ENCODE data around the gene IMMP1L. TPM values are rescaled to one million over a fixed set of nuclear protein-coding genes. Genes with fewer than 3 reads are reported as not detected.
"Not testable (repeated sequence)": the region's sequence is repeated elsewhere in the genome, so short reads cannot be mapped to it uniquely, and the experiment has no call there.

IMMP1L gene
- total RNA-seq, 1 donor from 2014 or later: 17.7 TPM

DNA sequence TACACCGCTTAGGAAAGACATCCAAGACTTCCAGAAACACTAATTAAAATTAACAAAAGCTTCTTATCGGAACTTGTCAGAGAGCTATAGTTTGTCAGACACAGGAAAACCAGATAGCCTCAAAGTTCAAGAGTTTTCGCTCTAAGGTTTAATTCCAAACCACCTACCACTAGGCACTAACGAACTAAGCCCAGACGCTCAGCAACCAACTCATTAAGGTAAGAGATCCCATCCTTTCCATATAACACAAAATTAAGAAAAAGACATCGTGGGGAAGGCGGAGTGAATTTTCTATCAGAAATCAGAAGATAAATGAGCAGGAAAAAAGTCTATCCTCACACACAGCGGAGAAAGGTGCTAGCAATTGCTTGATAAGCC, 382 bp downstream of the IMMP1L start:
- peak overlapping the region; percentile 84 to 99 (median 96) for H3K9ac ChIP-seq (ENCODE audit: low read depth in 1 of 3, low read length in 3 of 3)
- H3K27me3 ChIP-seq (ENCODE audit: control insufficient read depth in 3 of 3, insufficient read depth in 3 of 3, low read length in 3 of 3): no peaks in the 10 kb centered on the region
- H3K4me3 ChIP-seq (ENCODE audit: low read length in 3 of 3): peak overlapping the region; percentile 90 to 99 (median 96)
- H3K9me3 ChIP-seq (ENCODE audit: control insufficient read depth in 3 of 3, low read length in 3 of 3): no peaks in the 10 kb centered on the region
- peaks cover 0 to 9% (median 0%) of the 10 kb centered on the region in 3 donors for H3K4me1 ChIP-seq (ENCODE audit: control insufficient read depth in 3 of 3, insufficient read depth in 3 of 3, low read length in 3 of 3)
- no peaks in the 10 kb centered on the region for H3K36me3 ChIP-seq (ENCODE audit: control insufficient read depth in 3 of 3, insufficient read depth in 3 of 3, low read length in 3 of 3)
- H3K27ac ChIP-seq (ENCODE audit: low read depth, low read length): peak overlapping the region; percentile 68

DNA sequence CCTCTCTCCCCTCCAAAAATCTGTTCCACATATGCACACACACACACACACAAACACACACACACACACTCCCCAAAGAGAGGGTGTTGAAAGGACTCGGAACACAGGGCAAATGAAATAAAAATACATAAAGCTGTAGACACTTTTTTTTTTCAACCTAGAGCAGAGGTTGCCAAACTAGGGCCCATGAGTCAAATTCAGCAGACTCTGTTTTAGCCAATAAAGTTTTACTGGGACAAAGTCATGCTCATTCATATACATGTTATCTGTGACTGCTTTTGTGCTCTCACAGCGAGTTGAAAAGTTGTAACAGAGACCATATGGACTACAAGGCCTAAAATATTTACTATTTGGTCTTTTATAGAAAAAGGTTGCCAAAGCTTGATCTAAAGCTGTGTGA, 8.9 kb downstream of the IMMP1L start:
- Histone ChIP-seq H3K4me1 (ENCODE audit: control insufficient read depth in 3 of 3, insufficient read depth in 3 of 3, low read length in 3 of 3) (no peaks in the 10 kb centered on the region), H3K36me3 (ENCODE audit: control insufficient read depth in 3 of 3, insufficient read depth in 3 of 3, low read length in 3 of 3) (no peaks in the 10 kb centered on the region), H3K9me3 (ENCODE audit: control insufficient read depth in 3 of 3, low read length in 3 of 3) (no peaks in the 10 kb centered on the region), H3K27ac (ENCODE audit: low read depth, low read length) (no peak overlapping the region), H3K9ac (ENCODE audit: low read depth in 1 of 3, low read length in 3 of 3) (no peak overlapping the region), H3K4me3 (ENCODE audit: low read length in 3 of 3) (no peak overlapping the region), H3K27me3 (ENCODE audit: control insufficient read depth in 3 of 3, insufficient read depth in 3 of 3, low read length in 3 of 3) (no peaks in the 10 kb centered on the region)

DNA sequence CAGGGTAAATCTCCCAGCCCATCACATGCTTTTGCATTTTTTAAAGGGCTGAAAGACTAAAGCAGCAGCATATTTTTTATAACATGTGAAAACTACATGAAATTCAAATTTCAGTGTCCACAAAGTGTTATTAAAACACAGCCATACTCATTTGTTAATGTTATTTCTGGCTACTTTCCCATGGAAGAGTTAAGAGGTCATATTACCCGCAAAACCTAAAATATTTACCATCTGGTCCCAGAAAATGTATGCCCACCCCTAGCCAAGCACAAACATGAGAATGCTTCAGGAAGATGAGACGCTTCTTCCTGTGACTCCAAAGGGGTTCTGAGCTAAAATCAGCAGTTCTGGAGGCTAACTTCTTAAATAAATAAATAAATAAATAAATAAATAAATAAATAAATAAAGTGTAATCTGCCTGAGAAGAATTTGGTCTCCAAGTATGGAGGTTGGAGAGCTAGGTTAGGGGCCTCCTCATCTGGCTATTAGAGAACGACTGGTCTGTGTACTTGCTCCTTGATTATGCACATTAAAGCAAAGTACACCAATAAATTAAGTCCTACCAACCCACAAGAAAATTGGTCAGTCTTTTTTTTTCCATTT, 9.7 kb downstream of the IMMP1L start:
- H3K36me3 ChIP-seq (ENCODE audit: control insufficient read depth in 3 of 3, insufficient read depth in 3 of 3, low read length in 3 of 3): no peaks in the 10 kb centered on the region
- no peaks in the 10 kb centered on the region for H3K27me3 ChIP-seq (ENCODE audit: control insufficient read depth in 3 of 3, insufficient read depth in 3 of 3, low read length in 3 of 3)
- H3K9me3 ChIP-seq (ENCODE audit: control insufficient read depth in 3 of 3, low read length in 3 of 3): no peaks in the 10 kb centered on the region
- no peaks in the 10 kb centered on the region for H3K4me1 ChIP-seq (ENCODE audit: control insufficient read depth in 3 of 3, insufficient read depth in 3 of 3, low read length in 3 of 3)
- H3K9ac ChIP-seq (ENCODE audit: low read depth in 1 of 3, low read length in 3 of 3): no peak overlapping the region
- no peak overlapping the region for H3K27ac ChIP-seq (ENCODE audit: low read depth, low read length)
- no peak overlapping the region for H3K4me3 ChIP-seq (ENCODE audit: low read length in 3 of 3)

DNA sequence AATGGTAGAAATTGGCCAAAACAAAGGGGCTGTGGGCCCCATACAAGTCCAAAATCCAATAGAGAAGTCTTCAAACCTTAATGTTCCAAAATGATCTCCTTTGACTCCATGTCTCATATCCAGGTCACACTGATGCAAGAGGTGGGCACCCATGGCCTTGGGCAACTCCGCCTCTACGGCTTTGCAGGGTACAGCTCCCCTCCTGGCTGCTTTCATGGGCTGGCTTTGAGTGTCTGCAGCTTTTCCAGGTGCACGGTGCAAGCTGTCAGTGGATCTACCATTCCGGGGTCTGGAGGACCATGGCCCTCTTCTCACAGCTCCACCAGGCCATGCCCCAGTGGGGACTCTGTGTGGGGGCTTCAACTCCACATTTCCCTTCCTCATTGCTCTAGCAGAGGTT, 15.7 kb downstream of the IMMP1L start:
- not testable (repeated sequence) for H3K9ac ChIP-seq (ENCODE audit: low read depth in 1 of 3, low read length in 3 of 3); H3K36me3 ChIP-seq (ENCODE audit: control insufficient read depth in 3 of 3, insufficient read depth in 3 of 3, low read length in 3 of 3); H3K4me3 ChIP-seq (ENCODE audit: low read length in 3 of 3)

GRCh38 chr11:31493235-31493634, 16.2 kb downstream of the IMMP1L start:
- no peaks in the 10 kb centered on the region for H3K9me3 ChIP-seq (ENCODE audit: control insufficient read depth in 3 of 3, low read length in 3 of 3)
- no peaks in the 10 kb centered on the region for H3K4me1 ChIP-seq (ENCODE audit: control insufficient read depth in 3 of 3, insufficient read depth in 3 of 3, low read length in 3 of 3)
- no peak overlapping the region for H3K9ac ChIP-seq (ENCODE audit: low read depth in 1 of 3, low read length in 3 of 3)
- no peak overlapping the region for H3K4me3 ChIP-seq (ENCODE audit: low read length in 3 of 3)
- H3K27ac ChIP-seq (ENCODE audit: low read depth, low read length): no peak overlapping the region
- H3K27me3 ChIP-seq (ENCODE audit: control insufficient read depth in 3 of 3, insufficient read depth in 3 of 3, low read length in 3 of 3): no peaks in the 10 kb centered on the region
- H3K36me3 ChIP-seq (ENCODE audit: control insufficient read depth in 3 of 3, insufficient read depth in 3 of 3, low read length in 3 of 3): no peaks in the 10 kb centered on the region

More for the DNA sequence above, 15.7 kb downstream of the IMMP1L start:
- not testable (repeated sequence) for H3K4me1 ChIP-seq (ENCODE audit: control insufficient read depth in 3 of 3, insufficient read depth in 3 of 3, low read length in 3 of 3); H3K27ac ChIP-seq (ENCODE audit: low read depth, low read length); H3K9me3 ChIP-seq (ENCODE audit: control insufficient read depth in 3 of 3, low read length in 3 of 3); H3K27me3 ChIP-seq (ENCODE audit: control insufficient read depth in 3 of 3, insufficient read depth in 3 of 3, low read length in 3 of 3)

DNA sequence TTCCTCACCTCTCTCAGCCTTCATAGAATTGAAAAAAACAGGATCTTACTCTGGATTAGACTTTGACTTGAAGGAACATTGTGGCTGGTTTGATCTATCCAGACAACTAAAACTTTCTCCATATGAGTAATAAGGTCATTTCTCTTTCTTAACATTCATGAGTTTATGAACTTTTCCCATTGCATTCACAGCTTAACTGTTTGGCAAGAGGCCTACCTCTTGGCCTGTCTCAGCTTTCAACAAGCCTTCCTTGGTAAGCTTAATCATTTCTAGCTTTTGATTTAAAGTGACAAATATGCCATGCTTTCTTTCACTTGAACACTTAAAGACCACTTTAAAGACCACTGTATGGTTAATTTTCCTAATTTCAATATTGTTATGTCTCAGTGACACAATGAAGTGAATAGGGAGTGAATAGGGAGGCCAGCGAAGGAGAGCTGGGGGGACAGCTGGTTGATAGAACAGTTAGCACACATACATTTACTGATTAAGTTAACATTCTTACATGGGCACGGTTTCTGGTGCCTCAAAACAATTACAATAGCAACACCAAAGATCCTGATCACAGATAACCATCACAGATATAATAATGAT, 17.0 kb downstream of the IMMP1L start:
- no peaks in the 10 kb centered on the region for H3K4me1 ChIP-seq (ENCODE audit: control insufficient read depth in 3 of 3, insufficient read depth in 3 of 3, low read length in 3 of 3)
- H3K4me3 ChIP-seq (ENCODE audit: low read length in 3 of 3): no peak overlapping the region
- H3K27me3 ChIP-seq (ENCODE audit: control insufficient read depth in 3 of 3, insufficient read depth in 3 of 3, low read length in 3 of 3): no peaks in the 10 kb centered on the region

GRCh38 chr11:31487848-31488247, 21.6 kb downstream of the IMMP1L start:
- Histone ChIP-seq H3K36me3 (ENCODE audit: control insufficient read depth in 3 of 3, insufficient read depth in 3 of 3, low read length in 3 of 3) (no peaks in the 10 kb centered on the region), H3K4me3 (ENCODE audit: low read length in 3 of 3) (no peak overlapping the region), H3K27me3 (ENCODE audit: control insufficient read depth in 3 of 3, insufficient read depth in 3 of 3, low read length in 3 of 3) (no peaks in the 10 kb centered on the region), H3K9me3 (ENCODE audit: control insufficient read depth in 3 of 3, low read length in 3 of 3) (no peaks in the 10 kb centered on the region), H3K4me1 (ENCODE audit: control insufficient read depth in 3 of 3, insufficient read depth in 3 of 3, low read length in 3 of 3) (no peaks in the 10 kb centered on the region), H3K9ac (ENCODE audit: low read depth in 1 of 3, low read length in 3 of 3) (no peak overlapping the region), H3K27ac (ENCODE audit: low read depth, low read length) (no peak overlapping the region)

More for the DNA sequence above, 17.0 kb downstream of the IMMP1L start:
- no peak overlapping the region for H3K27ac ChIP-seq (ENCODE audit: low read depth, low read length)
- H3K36me3 ChIP-seq (ENCODE audit: control insufficient read depth in 3 of 3, insufficient read depth in 3 of 3, low read length in 3 of 3): no peaks in the 10 kb centered on the region
- H3K9me3 ChIP-seq (ENCODE audit: control insufficient read depth in 3 of 3, low read length in 3 of 3): no peaks in the 10 kb centered on the region
- no peak overlapping the region for H3K9ac ChIP-seq (ENCODE audit: low read depth in 1 of 3, low read length in 3 of 3)

DNA sequence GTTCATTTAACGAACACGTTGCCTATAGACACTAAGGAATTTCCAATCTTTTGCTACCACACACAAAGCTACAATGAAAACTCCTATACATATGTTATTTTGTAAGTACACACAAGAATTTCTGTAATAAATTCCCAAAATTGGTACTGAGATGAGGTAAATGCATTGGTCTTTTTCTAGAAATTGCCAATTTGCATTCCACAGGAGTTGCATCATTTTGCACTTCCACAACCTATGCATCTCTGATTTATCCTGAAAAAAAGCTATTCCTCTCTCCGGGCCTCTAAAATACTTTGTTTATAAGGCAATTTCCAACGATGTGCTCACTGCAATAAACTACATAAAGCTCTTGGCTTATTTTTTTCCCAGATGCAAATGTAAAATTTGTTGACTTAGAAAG, 24.9 kb downstream of the IMMP1L start:
- Histone ChIP-seq H3K4me1 (ENCODE audit: control insufficient read depth in 3 of 3, insufficient read depth in 3 of 3, low read length in 3 of 3) (no peaks in the 10 kb centered on the region), H3K36me3 (ENCODE audit: control insufficient read depth in 3 of 3, insufficient read depth in 3 of 3, low read length in 3 of 3) (no peaks in the 10 kb centered on the region), H3K27ac (ENCODE audit: low read depth, low read length) (no peak overlapping the region), H3K9ac (ENCODE audit: low read depth in 1 of 3, low read length in 3 of 3) (no peak overlapping the region), H3K9me3 (ENCODE audit: control insufficient read depth in 3 of 3, low read length in 3 of 3) (no peaks in the 10 kb centered on the region), H3K27me3 (ENCODE audit: control insufficient read depth in 3 of 3, insufficient read depth in 3 of 3, low read length in 3 of 3) (no peaks in the 10 kb centered on the region), H3K4me3 (ENCODE audit: low read length in 3 of 3) (no peak overlapping the region)

DNA sequence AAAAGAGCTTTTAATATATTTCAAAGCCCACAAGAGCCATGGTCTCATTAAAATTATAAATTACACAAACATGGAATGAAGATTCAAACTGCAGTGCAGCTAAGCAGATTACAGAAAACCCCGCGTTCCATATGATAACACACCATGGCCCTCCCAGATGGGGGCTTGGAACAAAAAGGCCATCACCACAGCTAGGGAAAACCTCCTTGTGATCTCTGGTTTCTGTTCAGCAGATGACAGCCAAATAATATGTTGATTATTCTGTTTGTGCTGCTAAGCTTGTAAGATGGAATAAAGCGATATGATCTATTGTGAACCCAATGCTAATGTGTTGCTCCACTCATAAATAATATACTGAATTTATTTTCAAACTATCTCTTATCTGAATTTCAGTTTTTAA, 28.5 kb downstream of the IMMP1L start:
- peaks cover 0 to 8% (median 0%) of the 10 kb centered on the region in 3 donors for H3K4me1 ChIP-seq (ENCODE audit: control insufficient read depth in 3 of 3, insufficient read depth in 3 of 3, low read length in 3 of 3)
- no peak overlapping the region for H3K4me3 ChIP-seq (ENCODE audit: low read length in 3 of 3)
- no peaks in the 10 kb centered on the region for H3K9me3 ChIP-seq (ENCODE audit: control insufficient read depth in 3 of 3, low read length in 3 of 3)
- H3K27me3 ChIP-seq (ENCODE audit: control insufficient read depth in 3 of 3, insufficient read depth in 3 of 3, low read length in 3 of 3): no peaks in the 10 kb centered on the region
- no peaks in the 10 kb centered on the region for H3K36me3 ChIP-seq (ENCODE audit: control insufficient read depth in 3 of 3, insufficient read depth in 3 of 3, low read length in 3 of 3)
- H3K9ac ChIP-seq (ENCODE audit: low read depth in 1 of 3, low read length in 3 of 3): no peak overlapping the region
- no peak overlapping the region for H3K27ac ChIP-seq (ENCODE audit: low read depth, low read length)

DNA sequence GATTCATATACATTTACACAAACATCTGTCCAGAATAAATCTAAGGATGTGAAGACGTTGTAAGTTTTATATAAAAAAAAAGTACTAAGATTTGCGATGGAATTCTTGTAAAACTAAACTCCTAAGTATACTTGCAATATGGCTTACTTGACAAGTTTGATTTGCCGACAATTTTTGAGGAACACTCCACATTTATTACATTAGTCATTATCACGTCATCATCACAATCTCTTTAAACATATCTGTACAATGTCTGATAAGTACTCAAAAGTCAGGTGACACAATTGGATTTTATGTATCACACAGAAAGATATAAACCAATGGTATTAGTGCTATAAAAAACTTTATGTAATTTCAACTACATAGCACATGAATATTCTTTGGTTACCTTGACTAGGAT, 30.4 kb downstream of the IMMP1L start:
- no peaks in the 10 kb centered on the region for H3K9me3 ChIP-seq (ENCODE audit: control insufficient read depth in 3 of 3, low read length in 3 of 3)
- no peak overlapping the region for H3K9ac ChIP-seq (ENCODE audit: low read depth in 1 of 3, low read length in 3 of 3)
- peaks cover 0 to 8% (median 0%) of the 10 kb centered on the region in 3 donors for H3K4me1 ChIP-seq (ENCODE audit: control insufficient read depth in 3 of 3, insufficient read depth in 3 of 3, low read length in 3 of 3)
- H3K27ac ChIP-seq (ENCODE audit: low read depth, low read length): no peak overlapping the region
- no peaks in the 10 kb centered on the region for H3K36me3 ChIP-seq (ENCODE audit: control insufficient read depth in 3 of 3, insufficient read depth in 3 of 3, low read length in 3 of 3)
- no peaks in the 10 kb centered on the region for H3K27me3 ChIP-seq (ENCODE audit: control insufficient read depth in 3 of 3, insufficient read depth in 3 of 3, low read length in 3 of 3)
- H3K4me3 ChIP-seq (ENCODE audit: low read length in 3 of 3): no peak overlapping the region
